Rectal smooth muscle tissue (tissue), 1 donor: ENCODE data around the gene UGCG.
"Not testable (repeated sequence)": the region's sequence is repeated elsewhere in the genome, so short reads cannot be mapped to it uniquely, and the experiment has no call there.

Experiments used
- H3K27ac ChIP-seq: one replicate; pipeline ENCODE4 v1.7.0; 2013; ENCODE audit warnings: low read depth, low read length, inconsistent platforms
- H3K27me3 ChIP-seq: one replicate; pipeline ENCODE4 v1.7.0; 2013; ENCODE audit warnings: low read length; ENCODE audit not compliant: control insufficient read depth, insufficient read depth
- H3K36me3 ChIP-seq: one replicate; pipeline ENCODE4 v1.7.0; 2013; ENCODE audit warnings: low read length; ENCODE audit not compliant: control insufficient read depth, insufficient read depth
- H3K4me1 ChIP-seq: one replicate; pipeline ENCODE4 v1.7.0; 2013; ENCODE audit warnings: low read length; ENCODE audit not compliant: control insufficient read depth, insufficient read depth
- H3K4me3 ChIP-seq: one replicate; pipeline ENCODE4 v1.7.0; 2013; ENCODE audit warnings: low read length
- H3K9ac ChIP-seq: one replicate; pipeline ENCODE4 v1.7.0; 2013; ENCODE audit warnings: low read length

The UGCG gene

GRCh38 chr9:111897601-111898137 lies 1.1 kb downstream of the UGCG start:
- H3K27me3 ChIP-seq, result no peaks in the 10 kb centered on the region
- H3K4me1 ChIP-seq, result peaks cover 12% of the 10 kb centered on the region
- H3K4me3 ChIP-seq, result peak overlapping the region; percentile 77
- peak overlapping the region; percentile 92 for H3K27ac ChIP-seq
- H3K9ac ChIP-seq, result peak overlapping the region; percentile 66
- H3K36me3 ChIP-seq, result no peaks in the 10 kb centered on the region

GRCh38 chr9:111898331-111899096 lies 1.9 kb downstream of the UGCG start:
- Histone ChIP-seq H3K9ac (no peak overlapping the region), H3K27ac (peak overlapping the region; percentile 92), H3K4me1 (peaks cover 12% of the 10 kb centered on the region), H3K27me3 (no peaks in the 10 kb centered on the region), H3K4me3 (peak overlapping the region; percentile 77), H3K36me3 (no peaks in the 10 kb centered on the region)

- Histone ChIP-seq H3K9ac (no peak overlapping the region), H3K27me3 (no peaks in the 10 kb centered on the region), H3K27ac (no peak overlapping the region), H3K36me3 (no peaks in the 10 kb centered on the region), H3K4me3 (no peak overlapping the region), H3K4me1 (peaks cover 12% of the 10 kb centered on the region)
Observed at GRCh38 chr9:111900151-111900857, 3.7 kb downstream of the UGCG start.

GRCh38 chr9:111900858-111901612 lies 4.4 kb downstream of the UGCG start:
- Histone ChIP-seq H3K9ac (no peak overlapping the region), H3K4me1 (peaks cover 12% of the 10 kb centered on the region), H3K36me3 (no peaks in the 10 kb centered on the region), H3K4me3 (no peak overlapping the region), H3K27me3 (no peaks in the 10 kb centered on the region), H3K27ac (no peak overlapping the region)

GRCh38 chr9:111902391-111903139 lies 6.0 kb downstream of the UGCG start:
- Histone ChIP-seq H3K36me3 (no peaks in the 10 kb centered on the region), H3K27ac (no peak overlapping the region), H3K9ac (no peak overlapping the region), H3K27me3 (no peaks in the 10 kb centered on the region), H3K4me1 (peaks cover 19% of the 10 kb centered on the region), H3K4me3 (no peak overlapping the region)

- H3K27me3 ChIP-seq, H3K4me3 ChIP-seq, H3K9ac ChIP-seq, H3K27ac ChIP-seq, H3K36me3 ChIP-seq: not testable (repeated sequence)
- peaks cover 17% of the 10 kb centered on the region for H3K4me1 ChIP-seq
Observed at GRCh38 chr9:111903535-111903934, 6.9 kb downstream of the UGCG start.

- H3K27me3 ChIP-seq, result no peaks in the 10 kb centered on the region
- no peak overlapping the region for H3K9ac ChIP-seq
- H3K36me3 ChIP-seq, result no peaks in the 10 kb centered on the region
- peaks cover 13% of the 10 kb centered on the region for H3K4me1 ChIP-seq
- no peak overlapping the region for H3K4me3 ChIP-seq
- no peak overlapping the region for H3K27ac ChIP-seq
Observed at GRCh38 chr9:111904026-111904425, 7.4 kb downstream of the UGCG start.

GRCh38 chr9:111904891-111905291 lies 8.3 kb downstream of the UGCG start:
- H3K4me1 ChIP-seq, result peaks cover 13% of the 10 kb centered on the region
- H3K9ac ChIP-seq, result no peak overlapping the region
- no peak overlapping the region for H3K4me3 ChIP-seq
- no peaks in the 10 kb centered on the region for H3K27me3 ChIP-seq
- no peaks in the 10 kb centered on the region for H3K36me3 ChIP-seq
- H3K27ac ChIP-seq, result no peak overlapping the region

- no peak overlapping the region for H3K9ac ChIP-seq
- peaks cover 10% of the 10 kb centered on the region for H3K4me1 ChIP-seq
- no peak overlapping the region for H3K27ac ChIP-seq
- no peak overlapping the region for H3K4me3 ChIP-seq
- H3K27me3 ChIP-seq, result no peaks in the 10 kb centered on the region
- no peaks in the 10 kb centered on the region for H3K36me3 ChIP-seq
Observed at GRCh38 chr9:111907147-111907546, 10.5 kb downstream of the UGCG start.

GRCh38 chr9:111909444-111909843 lies 12.8 kb downstream of the UGCG start:
- H3K4me3 ChIP-seq, result no peak overlapping the region
- no peak overlapping the region for H3K27ac ChIP-seq
- no peaks in the 10 kb centered on the region for H3K27me3 ChIP-seq
- H3K4me1 ChIP-seq, result peaks cover 7% of the 10 kb centered on the region
- H3K36me3 ChIP-seq, result no peaks in the 10 kb centered on the region
- H3K9ac ChIP-seq, result no peak overlapping the region

GRCh38 chr9:111910428-111910827 lies 13.8 kb downstream of the UGCG start:
- no peaks in the 10 kb centered on the region for H3K27me3 ChIP-seq
- no peak overlapping the region for H3K4me3 ChIP-seq
- H3K9ac ChIP-seq, result no peak overlapping the region
- H3K27ac ChIP-seq, result no peak overlapping the region
- H3K4me1 ChIP-seq, result peaks cover 13% of the 10 kb centered on the region
- no peaks in the 10 kb centered on the region for H3K36me3 ChIP-seq

- no peak overlapping the region for H3K4me3 ChIP-seq
- H3K27ac ChIP-seq, result no peak overlapping the region
- H3K27me3 ChIP-seq, result no peaks in the 10 kb centered on the region
- H3K36me3 ChIP-seq, result no peaks in the 10 kb centered on the region
- peaks cover 7% of the 10 kb centered on the region for H3K4me1 ChIP-seq
- H3K9ac ChIP-seq, result no peak overlapping the region
Observed at GRCh38 chr9:111913159-111913558, 16.5 kb downstream of the UGCG start.
